Fibroblast of skin of abdomen (primary cell): Measurements from ENCODE around the gene NCOA7.
"Not testable (repeated sequence)": the region's sequence is repeated elsewhere in the genome, so short reads cannot be mapped to it uniquely, and the experiment has no call there.

ENCODE experiments used
- DNase-seq: peaks from one replicate; pipeline ENCODE4 v3.0.0-alpha.2; 2013

The NCOA7 gene

GRCh38 chr6:125922322-125922860 lies 131.6 kb downstream of the NCOA7 start:
- no peak for DNase-seq

- DNase-seq = peak; percentile 27
Observed at GRCh38 chr6:125923366-125923877, 132.7 kb downstream of the NCOA7 start.

GRCh38 chr6:125924169-125924568 lies 133.4 kb downstream of the NCOA7 start:
- DNase-seq = no peak

GRCh38 chr6:125924697-125925358 lies 134.1 kb downstream of the NCOA7 start:
- DNase-seq = no peak

GRCh38 chr6:125926711-125927110 lies 136.0 kb downstream of the NCOA7 start:
- DNase-seq = no peak

GRCh38 chr6:125927761-125928160 lies 137.0 kb downstream of the NCOA7 start:
- DNase-seq = no peak

GRCh38 chr6:125930765-125931418 lies 140.1 kb downstream of the NCOA7 start:
- no peak for DNase-seq

- DNase-seq = no peak
Observed at GRCh38 chr6:125931733-125932450, 141.1 kb downstream of the NCOA7 start.

- DNase-seq = no peak
Observed at GRCh38 chr6:125932451-125932795, 141.7 kb downstream of the NCOA7 start.

GRCh38 chr6:125935520-125935919 lies 144.8 kb downstream of the NCOA7 start:
- DNase-seq = not testable (repeated sequence)

- no peak for DNase-seq
Observed at GRCh38 chr6:125939026-125939425, 148.3 kb downstream of the NCOA7 start.

GRCh38 chr6:125939791-125940190 lies 149.0 kb downstream of the NCOA7 start:
- DNase-seq = no peak

- DNase-seq = no peak
Observed at GRCh38 chr6:125940247-125941041, 149.7 kb downstream of the NCOA7 start.

- peak; percentile 24 for DNase-seq
Observed at GRCh38 chr6:125942672-125943527, 152.1 kb downstream of the NCOA7 start.

- DNase-seq = no peak
Observed at GRCh38 chr6:125943528-125944433, 153.0 kb downstream of the NCOA7 start.

GRCh38 chr6:125944434-125944816 lies 153.7 kb downstream of the NCOA7 start:
- DNase-seq = peak; percentile 12

- no peak for DNase-seq
Observed at GRCh38 chr6:125944896-125945295, 154.1 kb downstream of the NCOA7 start.

GRCh38 chr6:125945378-125946141 lies 154.8 kb downstream of the NCOA7 start:
- DNase-seq = peak; percentile 18

GRCh38 chr6:125947615-125948014 lies 156.9 kb downstream of the NCOA7 start:
- DNase-seq = no peak

GRCh38 chr6:125948455-125948854 lies 157.7 kb downstream of the NCOA7 start:
- DNase-seq = no peak
